ENCODE measurements around the gene OR52L1. TPM values are rescaled to one million over a fixed set of nuclear protein-coding genes. Genes with fewer than 3 reads are reported as not detected.

The OR52L1 gene
- total and polyA plus RNA-seq, 12 donors: 0.61 TPM; not detected in 11

- Histone ChIP-seq H3K4me3 (no peak overlapping the region), H3K4me1 (replicated peaks in 1 of 2) (no peaks in the 10 kb centered on the region), H3K27ac (no peak overlapping the region), H3K9me3 (replicated peaks in 1 of 3) (no peaks in the 10 kb centered on the region), H3K27me3 (no peaks in the 10 kb centered on the region), H3K36me3 (replicated peaks in 1 of 2) (no peaks in the 10 kb centered on the region)
- TF ChIP-seq CTCF (IDR thresholded peaks at IDR 0.05): no peak
- WGBS, 4 donors: 54 to 86% (median 68%) methylated on average over 3 of the region's 3 CpGs
- no peak for DNase-seq
- intact Hi-C loops (cut with DNase I): no loop called here
Measured at GRCh38 chr11:5992150-5992549, 5.4 kb upstream of the OR52L1 start.

GRCh38 chr11:5989203-5989602 is 2.4 kb upstream of the OR52L1 start:
- 72 to 81% (median 79%) methylated on average over 4 of the region's 4 CpGs for WGBS, 4 donors
- intact Hi-C loops (cut with DNase I): no loop called here

GRCh38 chr11:5983443-5983842 is 3.3 kb downstream of the OR52L1 start:
- intact Hi-C loops (cut with DNase I): no loop called here
- no peak overlapping the region for H3K27ac ChIP-seq
- H3K27me3 ChIP-seq: no peaks in the 10 kb centered on the region
- no peaks in the 10 kb centered on the region for H3K9me3 ChIP-seq (replicated peaks in 1 of 3)
- no peaks in the 10 kb centered on the region for H3K36me3 ChIP-seq (replicated peaks in 1 of 2)
- no peak overlapping the region for H3K4me3 ChIP-seq
- TF ChIP-seq CTCF (IDR thresholded peaks at IDR 0.05) (no peak), POLR2A (IDR thresholded peaks at IDR 0.05) (no peak)
- no peaks in the 10 kb centered on the region for H3K4me1 ChIP-seq (replicated peaks in 1 of 2)
- 29 to 57% (median 47%) methylated on average over 1 of the region's 1 CpG for WGBS, 4 donors
- no peak for DNase-seq

More at GRCh38 chr11:5989203-5989602, 2.4 kb upstream of the OR52L1 start:
- Histone ChIP-seq H3K27me3 (no peaks in the 10 kb centered on the region), H3K27ac (no peak overlapping the region), H3K9me3 (replicated peaks in 1 of 3) (no peaks in the 10 kb centered on the region), H3K4me1 (replicated peaks in 1 of 2) (no peaks in the 10 kb centered on the region), H3K36me3 (replicated peaks in 1 of 2) (no peaks in the 10 kb centered on the region), H3K4me3 (no peak overlapping the region)
- TF ChIP-seq CTCF (IDR thresholded peaks at IDR 0.05): no peak
- no peak for TF ChIP-seq POLR2A (IDR thresholded peaks at IDR 0.05)
- DNase-seq: no peak

- no peak overlapping the region for H3K27ac ChIP-seq
- H3K9me3 ChIP-seq (replicated peaks in 1 of 3): no peaks in the 10 kb centered on the region
- no peak for TF ChIP-seq CTCF (IDR thresholded peaks at IDR 0.05)
- TF ChIP-seq POLR2A (IDR thresholded peaks at IDR 0.05): no peak
- no peaks in the 10 kb centered on the region for H3K27me3 ChIP-seq
- DNase-seq: no peak
- no peaks in the 10 kb centered on the region for H3K36me3 ChIP-seq (replicated peaks in 1 of 2)
- intact Hi-C loops (cut with DNase I): no loop called here
- H3K4me1 ChIP-seq (replicated peaks in 1 of 2): no peaks in the 10 kb centered on the region
- H3K4me3 ChIP-seq: no peak overlapping the region
- WGBS, 4 donors: 52 to 71% (median 62%) methylated on average over 1 of the region's 1 CpG
Measured at GRCh38 chr11:5973530-5973929, 13.3 kb downstream of the OR52L1 start.

Measured in adrenal gland (tissue), 12 donors.